Mesenteric fat pad (tissue), 1 donor: ENCODE data around the gene SVOP. TPM values are rescaled to one million over a fixed set of nuclear protein-coding genes. Genes with fewer than 3 reads are reported as not detected.

Experiments used
- DNase-seq: peaks from one replicate; pipeline ENCODE4 v3.0.0-alpha.2; 2020; ENCODE audit warnings: low spot score
- total RNA-seq: library from RNA; stranded (reverse); fragmentation: NEBNext Ultra II Directional; extraction: Animal tissue kit (Norgen Biotek cat#: 25700); gene quantifications from one replicate; pipeline ENCODE4 v1.2.1, GENCODE V29; 2021
- donor health status: DM: yes; HTN: yes; CAD: no.

Gene SVOP
- total RNA-seq, 1 donor from 2014 or later, result not detected

DNA sequence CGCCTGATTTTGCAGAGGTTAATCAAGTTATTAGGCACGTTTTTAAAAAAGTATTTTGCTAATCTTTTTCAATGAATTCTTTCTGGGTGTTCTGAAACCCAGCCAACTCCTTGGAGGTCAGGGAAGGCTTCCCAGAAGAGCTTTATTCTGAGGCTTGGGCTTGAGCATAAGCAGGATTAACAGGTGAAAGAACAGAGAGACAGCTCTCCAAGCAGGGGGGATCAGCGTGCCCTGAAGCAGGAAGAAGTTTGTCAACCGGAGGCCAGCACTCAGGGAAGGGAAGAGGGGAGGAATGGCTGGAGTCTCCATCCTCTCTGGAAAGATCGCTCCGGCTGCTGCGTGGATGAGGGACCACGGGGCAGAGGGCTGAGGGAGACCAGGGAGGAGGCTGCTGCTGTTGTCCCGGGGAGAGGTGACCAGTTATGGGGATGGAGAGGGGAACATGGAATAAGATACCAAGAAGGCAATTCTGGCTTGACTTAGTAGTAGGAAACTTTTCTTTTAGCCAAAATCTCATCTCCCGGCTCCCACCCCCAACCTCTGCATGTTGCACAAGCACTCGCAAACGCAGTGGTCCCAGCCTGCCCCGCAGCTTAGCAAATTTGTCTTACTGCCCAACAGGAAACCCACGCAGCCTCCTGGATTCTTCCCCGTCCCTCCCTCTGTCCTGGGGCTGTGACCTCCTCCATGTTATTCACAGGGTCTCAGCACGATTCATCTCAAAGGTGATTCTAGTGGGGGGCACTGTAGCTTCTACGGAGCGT is 162.4 kb downstream of the SVOP start:
- no peak for DNase-seq

Other genes with a start within 250 kb of the SVOP start
- gene SSH1, start 163.5 kb downstream of the SVOP start, total RNA-seq, result 63.2 TPM
- not detected for gene DAO, start 141.0 kb downstream of the SVOP start, total RNA-seq
- 15.1 TPM for gene USP30, start 31.5 kb upstream of the SVOP start, total RNA-seq
- gene ALKBH2, start 72.4 kb upstream of the SVOP start, total RNA-seq, result 18.6 TPM
- gene UNG, start 76.5 kb upstream of the SVOP start, total RNA-seq, result 46.3 TPM
- 1,896 TPM for gene ACACB, start 95.5 kb upstream of the SVOP start, total RNA-seq